Small intestine (tissue), 7 donors: ENCODE data around the gene CEP63. TPM values are rescaled to one million over a fixed set of nuclear protein-coding genes. Genes with fewer than 3 reads are reported as not detected.
A peak's percentile ranks its signal among the peaks of the same experiment; 100 is the strongest.

Experiments
- DNase-seq, 2 donors: peaks; one replicate each; pipeline versions ENCODE4 v3.0.0 to v3.0.0-alpha.2; 2013
- FAIRE-seq: peaks from 2 replicates; lab custom pipeline; 2012; peaks lifted over from hg19 to GRCh38; lab: Jason Lieb, UNC
- H3K27ac ChIP-seq, 3 donors: one replicate each; pipeline ENCODE4 v1.5.1; 2013; ENCODE audit warnings: low read length in 2 of 3, mild to moderate bottlenecking in 2 of 3, control low read depth in 1 of 3, inconsistent platforms in 1 of 3, low read depth in 1 of 3, moderate library complexity in 1 of 3
- H3K27me3 ChIP-seq, 3 donors: one replicate each; pipeline ENCODE4 v1.6.1; 2013; ENCODE audit warnings: low read length in 3 of 3, inconsistent platforms in 1 of 3; ENCODE audit not compliant: control insufficient read depth in 3 of 3, insufficient read depth in 3 of 3
- H3K36me3 ChIP-seq, 3 donors: one replicate each; pipeline ENCODE4 v1.6.1; 2013; ENCODE audit warnings: low read length in 3 of 3, inconsistent platforms in 1 of 3, low read depth in 1 of 3, mild to moderate bottlenecking in 1 of 3, moderate library complexity in 1 of 3; ENCODE audit not compliant: control insufficient read depth in 3 of 3, insufficient read depth in 2 of 3
- H3K4me1 ChIP-seq, 3 donors: one replicate each; pipeline ENCODE4 v1.6.1; 2013; ENCODE audit warnings: low read length in 2 of 3, inconsistent platforms in 1 of 3, low read depth in 1 of 3, mild to moderate bottlenecking in 1 of 3, moderate library complexity in 1 of 3; ENCODE audit not compliant: control insufficient read depth in 3 of 3, insufficient read depth in 2 of 3
- H3K4me3 ChIP-seq, 3 donors: one replicate each; pipeline ENCODE4 v1.5.1; 2013; ENCODE audit warnings: low read length in 3 of 3, control low read depth in 1 of 3, inconsistent platforms in 1 of 3, low read depth in 1 of 3, mild to moderate bottlenecking in 1 of 3, moderate library complexity in 1 of 3
- H3K9me3 ChIP-seq, 2 donors: one replicate each; pipeline ENCODE4 v1.6.1; 2013; ENCODE audit warnings: low read depth in 1 of 2, low read length in 1 of 2; ENCODE audit not compliant: control insufficient read depth in 2 of 2, insufficient read depth in 1 of 2
- WGBS, 3 donors: extraction: QIAGEN DNeasy Blood & Tissue Kit; methylation state at CpG; one replicate each; pipeline ENCODE4 v1.1.7; 2013; 5-methylcytosine and 5-hydroxymethylcytosine counted together
- polyA plus RNA-seq, 4 donors: library from polyadenylated mRNA; stranded (reverse) in 3 of 4; unstranded in 1 of 4; fragments of 200-250 nt in 3 of 4; fragments of 120-200 nt in 1 of 4; gene quantifications; one replicate each; pipeline versions ENCODE4 v1.2.1 to v1.2.3, GENCODE V29; 2013
- donor health status: healthy with polysubstance abuse.
- donor health status: control.
- donor health status: control.
- donor health status: Bipolar disorder and iron deficiency.
- donor health status: healthy.

Gene CEP63
- polyA plus RNA-seq, 4 donors = 10.3 to 27.0 (median 13.9) TPM

- no peak overlapping the region for H3K4me3 ChIP-seq
- 87 to 93% (median 91%) methylated on average over 5 of the region's 5 CpGs for WGBS, 3 donors
- no peaks in the 10 kb centered on the region for H3K27me3 ChIP-seq
- no peaks in the 10 kb centered on the region for H3K4me1 ChIP-seq
- no peaks in the 10 kb centered on the region for H3K36me3 ChIP-seq
- no peak overlapping the region for H3K27ac ChIP-seq
- FAIRE-seq = no peak
- DNase-seq = no peak
- H3K9me3 ChIP-seq = peaks cover 0 to 4% of the 10 kb centered on the region in 2 donors
Observed at GRCh38 chr3:134448664-134449063, 37.2 kb upstream of the CEP63 start.

GRCh38 chr3:134449277-134449676 is 36.6 kb upstream of the CEP63 start:
- Histone ChIP-seq H3K4me3 (no peak overlapping the region), H3K27me3 (no peaks in the 10 kb centered on the region), H3K4me1 (no peaks in the 10 kb centered on the region), H3K27ac (no peak overlapping the region), H3K9me3 (peaks cover 0 to 4% of the 10 kb centered on the region in 2 donors), H3K36me3 (no peaks in the 10 kb centered on the region)
- 58 to 68% (median 61%) methylated on average over 2 of the region's 2 CpGs for WGBS, 3 donors
- DNase-seq = peak in 1 of 2 donors; percentile 49
- FAIRE-seq = no peak

GRCh38 chr3:134449951-134450350 is 35.9 kb upstream of the CEP63 start:
- Histone ChIP-seq H3K4me3 (no peak overlapping the region), H3K27me3 (no peaks in the 10 kb centered on the region), H3K27ac (no peak overlapping the region), H3K4me1 (no peaks in the 10 kb centered on the region), H3K36me3 (no peaks in the 10 kb centered on the region), H3K9me3 (peaks cover 0 to 4% of the 10 kb centered on the region in 2 donors)
- DNase-seq (no peak), FAIRE-seq (no peak)
- 59 to 68% (median 63%) methylated on average over 3 of the region's 3 CpGs for WGBS, 3 donors

- Histone ChIP-seq H3K36me3 (no peaks in the 10 kb centered on the region), H3K9me3 (no peaks in the 10 kb centered on the region), H3K4me3 (no peak overlapping the region), H3K4me1 (no peaks in the 10 kb centered on the region), H3K27ac (no peak overlapping the region), H3K27me3 (no peaks in the 10 kb centered on the region)
- DNase-seq (no peak), FAIRE-seq (no peak)
- WGBS, 3 donors = 66 to 70% (median 70%) methylated on average over 6 of the region's 6 CpGs
Observed at GRCh38 chr3:134453631-134454030, 32.2 kb upstream of the CEP63 start.

- Histone ChIP-seq H3K36me3 (no peaks in the 10 kb centered on the region), H3K27me3 (no peaks in the 10 kb centered on the region), H3K4me3 (no peak overlapping the region), H3K4me1 (no peaks in the 10 kb centered on the region), H3K27ac (no peak overlapping the region), H3K9me3 (no peaks in the 10 kb centered on the region)
- FAIRE-seq = no peak
- DNase-seq = no peak
- 85 to 91% (median 89%) methylated on average over 9 of the region's 9 CpGs for WGBS, 3 donors
Observed at GRCh38 chr3:134457376-134458074, 28.3 kb upstream of the CEP63 start.

- no peak for FAIRE-seq
- WGBS, 3 donors = 15 to 61% (median 27%) methylated on average over 10 of the region's 10 CpGs
- peak; percentile 45 to 60 for DNase-seq
- no peak overlapping the region for H3K27ac ChIP-seq
- H3K4me1 ChIP-seq = no peaks in the 10 kb centered on the region
- H3K27me3 ChIP-seq = peaks cover 0 to under 1% (median 0%) of the 10 kb centered on the region in 3 donors
- no peak overlapping the region for H3K4me3 ChIP-seq
- H3K36me3 ChIP-seq = no peaks in the 10 kb centered on the region
- no peaks in the 10 kb centered on the region for H3K9me3 ChIP-seq
Observed at GRCh38 chr3:134458406-134458945, 27.4 kb upstream of the CEP63 start.

GRCh38 chr3:134459562-134459961 is 26.3 kb upstream of the CEP63 start:
- WGBS, 3 donors = 81 to 93% (median 84%) methylated on average over 4 of the region's 4 CpGs
- Histone ChIP-seq H3K9me3 (no peaks in the 10 kb centered on the region), H3K4me3 (no peak overlapping the region), H3K27me3 (peaks cover 0 to 4% (median 0%) of the 10 kb centered on the region in 3 donors), H3K27ac (no peak overlapping the region), H3K4me1 (peaks cover 0 to 4% (median 0%) of the 10 kb centered on the region in 3 donors), H3K36me3 (no peaks in the 10 kb centered on the region)
- FAIRE-seq = no peak
- no peak for DNase-seq

GRCh38 chr3:134460965-134461364 is 24.9 kb upstream of the CEP63 start:
- peaks cover 0 to 4% (median 0%) of the 10 kb centered on the region in 3 donors for H3K27me3 ChIP-seq
- no peak overlapping the region for H3K4me3 ChIP-seq
- peaks cover 0 to 4% (median 0%) of the 10 kb centered on the region in 3 donors for H3K4me1 ChIP-seq
- H3K9me3 ChIP-seq = no peaks in the 10 kb centered on the region
- no peak for FAIRE-seq
- no peaks in the 10 kb centered on the region for H3K36me3 ChIP-seq
- WGBS, 3 donors = 64 to 77% (median 75%) methylated on average over 2 of the region's 2 CpGs
- DNase-seq = no peak
- no peak overlapping the region for H3K27ac ChIP-seq
